ENCODE measurements around the gene CSNK1E.

DNA sequence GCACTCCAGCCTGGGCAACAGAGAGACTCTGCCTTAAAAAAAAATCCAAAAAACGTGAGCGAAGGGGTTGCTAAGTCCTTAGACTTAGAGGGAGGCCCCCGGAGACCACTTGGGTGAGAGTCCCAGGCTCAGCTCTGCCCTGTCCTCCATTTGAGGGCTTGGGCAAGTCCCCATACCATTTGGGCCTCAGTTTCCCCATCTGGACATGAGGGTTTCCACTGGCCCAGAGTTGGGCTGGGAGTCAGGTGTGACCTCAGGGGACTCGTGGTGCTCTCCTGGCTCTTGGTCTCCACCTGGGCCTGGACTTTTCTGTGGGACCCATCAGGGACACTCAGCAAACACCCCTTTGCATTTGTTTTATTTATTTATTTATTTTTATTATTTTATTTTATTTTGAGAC is 35.2 kb upstream of the CSNK1E start:
- no peak for TF ChIP-seq JUND (IDR thresholded peaks at IDR 0.05; ENCODE audit: low read depth, low read length)
- no peak for TF ChIP-seq NFXL1 (IDR thresholded peaks at IDR 0.05; ENCODE audit: borderline replicate concordance)
- TF ChIP-seq CBX5 (IDR thresholded peaks at IDR 0.05; ENCODE audit: low read depth), result no peak
- TF ChIP-seq SUPT20H (IDR thresholded peaks at IDR 0.05; ENCODE audit: borderline replicate concordance, control insufficient read depth, low read depth, low read length), result no peak
- no peak for TF ChIP-seq MTA3 (IDR thresholded peaks at IDR 0.05; ENCODE audit: borderline replicate concordance, low read length)
